ENCODE measurements around the gene DDX3X. TPM values are rescaled to one million over a fixed set of nuclear protein-coding genes. Genes with fewer than 3 reads are reported as not detected.
A peak's percentile ranks its signal among the peaks of the same experiment; 100 is the strongest.

The DDX3X gene
- total and polyA plus RNA-seq, 5 donors = 62.4 to 297 (median 156) TPM

- no peak for ATAC-seq
- intact Hi-C loops (cut with DNase I) = no loop called here
- 99% methylated on average over 3 of the region's 3 CpGs for WGBS
These were observed 4.9 kb upstream of the DDX3X start for GRCh38 chrX:41329101-41329500.

DNA sequence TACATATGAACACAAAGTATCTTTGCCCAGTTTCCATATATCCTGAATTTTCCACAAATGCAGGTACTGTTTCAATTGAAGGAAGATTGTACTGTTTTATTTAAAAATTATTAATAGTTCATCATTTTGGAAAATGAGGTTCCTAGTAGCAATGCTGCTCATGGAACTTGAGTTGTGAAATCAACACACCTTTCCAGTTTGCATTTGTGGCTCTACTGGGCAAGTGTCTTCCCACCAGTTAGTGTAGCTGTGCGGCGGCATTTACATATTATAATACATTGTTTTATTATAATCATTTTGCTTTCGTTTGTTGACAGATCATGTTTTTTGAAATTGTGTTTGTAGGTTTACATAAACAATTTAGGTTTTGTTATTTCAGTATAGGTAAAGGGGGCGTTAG lies 2.0 kb upstream of the DDX3X start:
- Histone ChIP-seq H3K9me3 (ENCODE audit: control insufficient read depth, low read length) (no peaks in the 10 kb centered on the region), H3K4me1 (ENCODE audit: control insufficient read depth, insufficient read depth, low read length) (no peaks in the 10 kb centered on the region), H3K4me3 (ENCODE audit: low read length) (peak overlapping the region; percentile 62), H3K27me3 (ENCODE audit: control insufficient read depth, insufficient read depth) (no peaks in the 10 kb centered on the region), H3K27ac (ENCODE audit: low read length) (no peak overlapping the region)
- DNase-seq = no peak
- 50% methylated on average over 4 of the region's 4 CpGs for WGBS
- ATAC-seq = no peak
- intact Hi-C loops (cut with DNase I) = no loop called here

More at GRCh38 chrX:41329101-41329500, 4.9 kb upstream of the DDX3X start:
- H3K4me3 ChIP-seq (ENCODE audit: low read length) = no peak overlapping the region
- no peaks in the 10 kb centered on the region for H3K27me3 ChIP-seq (ENCODE audit: control insufficient read depth, insufficient read depth)
- H3K27ac ChIP-seq (ENCODE audit: low read length) = no peak overlapping the region
- DNase-seq = no peak
- no peaks in the 10 kb centered on the region for H3K4me1 ChIP-seq (ENCODE audit: control insufficient read depth, insufficient read depth, low read length)
- H3K9me3 ChIP-seq (ENCODE audit: control insufficient read depth, low read length) = no peaks in the 10 kb centered on the region

- H3K27me3 ChIP-seq (ENCODE audit: control insufficient read depth, insufficient read depth) = no peaks in the 10 kb centered on the region
- H3K27ac ChIP-seq (ENCODE audit: low read length) = peak overlapping the region; percentile 97
- H3K4me3 ChIP-seq (ENCODE audit: low read length) = peak overlapping the region; percentile 62
- no peaks in the 10 kb centered on the region for H3K9me3 ChIP-seq (ENCODE audit: control insufficient read depth, low read length)
- ATAC-seq = peak in 1 of 2 donors; percentile 1
- DNase-seq = peak in 2 of 3 donors; percentile 47 to 60
- intact Hi-C loops (cut with DNase I) = no loop called here
- H3K4me1 ChIP-seq (ENCODE audit: control insufficient read depth, insufficient read depth, low read length) = no peaks in the 10 kb centered on the region
- 2% methylated on average over 30 of the region's 30 CpGs for WGBS
These were observed 1.5 kb upstream of the DDX3X start for GRCh38 chrX:41332408-41333002.

GRCh38 chrX:41333003-41333743 lies 789 bp upstream of the DDX3X start:
- ATAC-seq = peak; percentile 77 to 80
- H3K4me1 ChIP-seq (ENCODE audit: control insufficient read depth, insufficient read depth, low read length) = no peaks in the 10 kb centered on the region

DNA sequence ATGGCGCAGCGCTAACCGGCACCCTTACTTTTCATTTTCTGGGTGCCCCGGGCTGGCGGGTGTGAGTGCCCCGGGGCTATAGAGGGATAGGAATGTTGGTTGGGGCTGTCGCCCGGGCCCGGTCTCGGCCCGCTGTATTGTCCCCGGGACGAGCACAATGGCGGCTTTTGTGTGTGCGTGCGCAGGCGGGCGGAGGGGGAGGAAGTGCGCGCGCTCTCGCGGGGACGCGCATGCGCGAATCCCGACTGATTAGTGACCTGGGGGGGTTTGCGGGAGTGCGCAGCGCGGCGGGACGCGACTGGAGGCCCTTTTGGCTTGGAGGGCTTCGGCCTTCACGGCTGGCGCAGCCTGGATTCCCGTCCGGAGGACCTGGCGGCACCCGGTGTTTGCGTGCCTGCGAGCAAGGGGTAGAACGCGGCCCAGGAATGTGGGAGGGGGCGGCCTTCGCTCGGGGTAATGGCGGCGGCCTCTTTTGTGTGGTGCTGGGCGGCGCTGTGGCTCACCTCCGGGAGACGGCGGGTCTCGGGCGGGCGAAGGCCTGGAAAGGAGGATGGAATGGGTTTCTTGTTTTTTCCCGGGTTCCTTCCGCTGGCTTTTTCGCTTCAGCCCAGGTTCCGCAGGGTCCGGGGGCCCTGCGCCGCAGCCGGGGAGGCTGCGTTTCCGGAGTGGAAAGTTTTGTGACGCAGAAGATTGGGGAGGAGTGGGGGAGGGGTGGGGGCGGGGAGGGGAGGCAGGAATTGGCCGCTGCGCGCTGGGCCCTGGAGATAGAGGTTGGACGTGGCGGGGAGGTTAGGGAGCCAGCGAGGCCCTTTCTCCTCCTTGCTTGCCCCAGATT lies 618 bp downstream of the DDX3X start:
- intact Hi-C loops (cut with DNase I) = no loop called here
- Histone ChIP-seq H3K27me3 (ENCODE audit: control insufficient read depth, insufficient read depth) (no peaks in the 10 kb centered on the region), H3K4me1 (ENCODE audit: control insufficient read depth, insufficient read depth, low read length) (peaks cover 2% of the 10 kb centered on the region), H3K27ac (ENCODE audit: low read length) (peak overlapping the region; percentile 97), H3K4me3 (ENCODE audit: low read length) (peak overlapping the region; percentile 62), H3K9me3 (ENCODE audit: control insufficient read depth, low read length) (no peaks in the 10 kb centered on the region)
- under 1% methylated on average over 76 of the region's 77 CpGs for WGBS
- DNase-seq (peak; percentile 93 to 98 (median 93)), ATAC-seq (peak; percentile 71 to 73)

More at GRCh38 chrX:41333003-41333743, 789 bp upstream of the DDX3X start:
- H3K27ac ChIP-seq (ENCODE audit: low read length) = peak overlapping the region; percentile 97
- WGBS = under 1% methylated on average over 63 of the region's 64 CpGs
- peak overlapping the region; percentile 62 for H3K4me3 ChIP-seq (ENCODE audit: low read length)
- H3K27me3 ChIP-seq (ENCODE audit: control insufficient read depth, insufficient read depth) = no peaks in the 10 kb centered on the region
- no peaks in the 10 kb centered on the region for H3K9me3 ChIP-seq (ENCODE audit: control insufficient read depth, low read length)
- intact Hi-C loops (cut with DNase I) = no loop called here
- peak; percentile 91 to 94 (median 93) for DNase-seq

GRCh38 chrX:41335198-41335957 lies 1.4 kb downstream of the DDX3X start:
- Histone ChIP-seq H3K27me3 (ENCODE audit: control insufficient read depth, insufficient read depth) (no peaks in the 10 kb centered on the region), H3K4me1 (ENCODE audit: control insufficient read depth, insufficient read depth, low read length) (peaks cover 2% of the 10 kb centered on the region), H3K9me3 (ENCODE audit: control insufficient read depth, low read length) (no peaks in the 10 kb centered on the region), H3K27ac (ENCODE audit: low read length) (peak overlapping the region; percentile 92), H3K4me3 (ENCODE audit: low read length) (peak overlapping the region; percentile 62)
- intact Hi-C loops (cut with DNase I) = no loop called here
- DNase-seq (no peak), ATAC-seq (no peak)
- WGBS = under 1% methylated on average over 15 of the region's 15 CpGs

GRCh38 chrX:41335958-41336331 lies 2.0 kb downstream of the DDX3X start:
- Histone ChIP-seq H3K4me1 (ENCODE audit: control insufficient read depth, insufficient read depth, low read length) (peaks cover 2% of the 10 kb centered on the region), H3K9me3 (ENCODE audit: control insufficient read depth, low read length) (no peaks in the 10 kb centered on the region), H3K4me3 (ENCODE audit: low read length) (peak overlapping the region; percentile 62), H3K27ac (ENCODE audit: low read length) (no peak overlapping the region), H3K27me3 (ENCODE audit: control insufficient read depth, insufficient read depth) (no peaks in the 10 kb centered on the region)
- intact Hi-C loops (cut with DNase I) = no loop called here
- ATAC-seq = no peak
- 8% methylated on average over 6 of the region's 6 CpGs for WGBS
- no peak for DNase-seq

- Histone ChIP-seq H3K27me3 (ENCODE audit: control insufficient read depth, insufficient read depth) (no peaks in the 10 kb centered on the region), H3K4me1 (ENCODE audit: control insufficient read depth, insufficient read depth, low read length) (peaks cover 2% of the 10 kb centered on the region), H3K27ac (ENCODE audit: low read length) (no peak overlapping the region), H3K4me3 (ENCODE audit: low read length) (peak overlapping the region; percentile 62), H3K9me3 (ENCODE audit: control insufficient read depth, low read length) (no peaks in the 10 kb centered on the region)
- intact Hi-C loops (cut with DNase I) = no loop called here
- 43% methylated on average over 7 of the region's 7 CpGs for WGBS
- ATAC-seq = no peak
- DNase-seq = no peak
These were observed 2.5 kb downstream of the DDX3X start for GRCh38 chrX:41336447-41336846.

- DNase-seq (no peak), ATAC-seq (no peak)
- Histone ChIP-seq H3K9me3 (ENCODE audit: control insufficient read depth, low read length) (no peaks in the 10 kb centered on the region), H3K4me3 (ENCODE audit: low read length) (peak overlapping the region; percentile 62), H3K27ac (ENCODE audit: low read length) (no peak overlapping the region), H3K27me3 (ENCODE audit: control insufficient read depth, insufficient read depth) (no peaks in the 10 kb centered on the region), H3K4me1 (ENCODE audit: control insufficient read depth, insufficient read depth, low read length) (peaks cover 2% of the 10 kb centered on the region)
- intact Hi-C loops (cut with DNase I) = no loop called here
- WGBS = 32% methylated on average over 1 of the region's 1 CpG
These were observed 3.2 kb downstream of the DDX3X start for GRCh38 chrX:41337140-41337539.

DNA sequence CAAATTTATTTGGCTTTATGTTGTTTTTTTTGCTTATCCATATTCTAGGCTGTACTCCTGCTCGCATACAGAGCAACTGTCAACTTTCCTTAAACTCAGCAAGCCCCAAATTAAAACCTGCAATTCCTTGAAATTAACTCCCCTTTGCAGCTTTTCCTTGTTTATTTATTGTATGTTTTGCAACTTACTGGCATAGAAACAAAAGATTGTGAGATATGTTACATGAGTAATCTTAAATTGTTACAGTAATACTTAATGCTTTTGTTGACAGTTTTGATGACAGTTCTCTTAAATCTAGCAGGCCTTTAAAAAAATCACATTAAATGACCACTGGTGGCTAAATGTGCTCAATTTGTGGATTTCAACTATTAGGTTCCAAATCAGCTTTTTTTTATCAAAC lies 4.5 kb downstream of the DDX3X start:
- Histone ChIP-seq H3K4me3 (ENCODE audit: low read length) (peak overlapping the region; percentile 62), H3K27ac (ENCODE audit: low read length) (no peak overlapping the region), H3K27me3 (ENCODE audit: control insufficient read depth, insufficient read depth) (no peaks in the 10 kb centered on the region), H3K9me3 (ENCODE audit: control insufficient read depth, low read length) (no peaks in the 10 kb centered on the region), H3K4me1 (ENCODE audit: control insufficient read depth, insufficient read depth, low read length) (peaks cover 2% of the 10 kb centered on the region)
- intact Hi-C loops (cut with DNase I) = no loop called here
- DNase-seq = no peak
- ATAC-seq = no peak
- WGBS = 36% methylated on average over 1 of the region's 1 CpG

All from right cardiac atrium (tissue), 5 donors.